Glomerular visceral epithelial cell (primary cell): Measurements from ENCODE around the gene CRCP.
"Not testable (repeated sequence)": the region's sequence is repeated elsewhere in the genome, so short reads cannot be mapped to it uniquely, and the experiment has no call there.

ENCODE experiments used
- DNase-seq: peaks from one replicate; pipeline ENCODE4 v3.0.0-alpha.2; 2016; ENCODE audit errors: extremely low spot score

The CRCP gene

GRCh38 chr7:66152371-66153191 lies 37.9 kb downstream of the CRCP start:
- no peak for DNase-seq

GRCh38 chr7:66153691-66154090 lies 39.0 kb downstream of the CRCP start:
- no peak for DNase-seq

GRCh38 chr7:66156035-66156434 lies 41.4 kb downstream of the CRCP start:
- DNase-seq = not testable (repeated sequence)

GRCh38 chr7:66157060-66157459 lies 42.4 kb downstream of the CRCP start:
- peak; percentile 47 for DNase-seq

- no peak for DNase-seq
Observed at GRCh38 chr7:66162622-66163021, 48.0 kb downstream of the CRCP start.

- DNase-seq = no peak
Observed at GRCh38 chr7:66163186-66163610, 48.6 kb downstream of the CRCP start.

GRCh38 chr7:66164356-66164755 lies 49.7 kb downstream of the CRCP start:
- no peak for DNase-seq

- DNase-seq = no peak
Observed at GRCh38 chr7:66167773-66168387, 53.2 kb downstream of the CRCP start.

GRCh38 chr7:66169616-66170015 lies 55.0 kb downstream of the CRCP start:
- DNase-seq = no peak

- peak; percentile 50 for DNase-seq
Observed at GRCh38 chr7:66170309-66171231, 55.9 kb downstream of the CRCP start.

- not testable (repeated sequence) for DNase-seq
Observed at GRCh38 chr7:66172536-66173401, 58.1 kb downstream of the CRCP start.

- no peak for DNase-seq
Observed at GRCh38 chr7:66173856-66174255, 59.2 kb downstream of the CRCP start.

- DNase-seq = not testable (repeated sequence)
Observed at GRCh38 chr7:66175006-66175405, 60.4 kb downstream of the CRCP start.

- DNase-seq = no peak
Observed at GRCh38 chr7:66176914-66177313, 62.3 kb downstream of the CRCP start.

- DNase-seq = no peak
Observed at GRCh38 chr7:66178258-66178657, 63.6 kb downstream of the CRCP start.

GRCh38 chr7:66181329-66181728 lies 66.7 kb downstream of the CRCP start:
- DNase-seq = no peak

- DNase-seq = no peak
Observed at GRCh38 chr7:66181845-66182244, 67.2 kb downstream of the CRCP start.

GRCh38 chr7:66182920-66183319 lies 68.3 kb downstream of the CRCP start:
- no peak for DNase-seq

GRCh38 chr7:66183700-66184099 lies 69.1 kb downstream of the CRCP start:
- DNase-seq = peak; percentile 63

- no peak for DNase-seq
Observed at GRCh38 chr7:66185680-66186187, 71.1 kb downstream of the CRCP start.

GRCh38 chr7:66186991-66187390 lies 72.3 kb downstream of the CRCP start:
- DNase-seq = no peak
